Measurements from ENCODE around the gene COL16A1. TPM values are rescaled to one million over a fixed set of nuclear protein-coding genes. Genes with fewer than 3 reads are reported as not detected.

Gene COL16A1
- total RNA-seq, 6 experiments from 2014 or later, result 74.1 to 100 (median 87.6) TPM

GRCh38 chr1:31693231-31693630 is 10.6 kb downstream of the COL16A1 start:
- no peak for TF ChIP-seq CTCF (IDR thresholded peaks at IDR 0.05)
- H3K27me3 Mint-ChIP-seq (ENCODE audit: insufficient read depth), result peaks cover 2% of the 10 kb centered on the region
- no peak overlapping the region for H3K4me3 Mint-ChIP-seq
- H3K4me1 Mint-ChIP-seq (ENCODE audit: low read depth), result peaks cover 51% of the 10 kb centered on the region
- peak overlapping the region; percentile 48; the same call in 1 of the 2 replicates for H3K27ac Mint-ChIP-seq
- no peaks in the 10 kb centered on the region for H3K9me3 Mint-ChIP-seq
- H3K36me3 Mint-ChIP-seq (ENCODE audit: low read depth), result peaks cover 35% of the 10 kb centered on the region
- DNase-seq, result no peak

- H3K4me1 Mint-ChIP-seq (ENCODE audit: low read depth), result peaks cover 54% of the 10 kb centered on the region
- H3K36me3 Mint-ChIP-seq (ENCODE audit: low read depth), result peaks cover 33% of the 10 kb centered on the region
- peak overlapping the region; percentile 48; the same call in 1 of the 2 replicates for H3K27ac Mint-ChIP-seq
Observed at GRCh38 chr1:31691951-31692350, 11.9 kb downstream of the COL16A1 start.

DNA sequence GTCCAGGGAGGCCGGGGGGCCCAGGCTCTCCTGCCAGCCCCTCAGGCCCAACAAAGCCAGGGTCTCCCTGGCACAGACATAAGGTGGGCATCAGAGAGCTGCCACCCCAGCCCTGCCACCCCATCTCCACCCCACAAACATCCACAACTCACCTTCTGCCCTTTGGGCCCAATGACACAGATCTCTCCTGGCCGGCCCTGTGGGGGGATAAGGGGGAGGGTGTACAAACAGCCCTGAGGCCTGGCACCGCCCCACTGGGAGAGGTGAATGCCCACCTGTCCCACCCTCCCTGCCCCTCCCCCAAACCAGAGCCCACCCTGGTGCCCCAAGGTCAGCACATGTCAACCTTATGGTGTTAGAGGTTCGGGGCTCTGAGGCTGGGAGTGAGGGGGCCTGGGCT is 12.4 kb downstream of the COL16A1 start:
- no peak for DNase-seq
- H3K27me3 Mint-ChIP-seq (ENCODE audit: insufficient read depth), result peaks cover 2% of the 10 kb centered on the region
- no peaks in the 10 kb centered on the region for H3K9me3 Mint-ChIP-seq
- peaks cover 38% of the 10 kb centered on the region for H3K36me3 Mint-ChIP-seq (ENCODE audit: low read depth)
- TF ChIP-seq CTCF (IDR thresholded peaks at IDR 0.05), result no peak
- H3K27ac Mint-ChIP-seq, result no peak overlapping the region; the same call in 1 of the 2 replicates
- peaks cover 59% of the 10 kb centered on the region for H3K4me1 Mint-ChIP-seq (ENCODE audit: low read depth)
- H3K4me3 Mint-ChIP-seq, result no peak overlapping the region

More at GRCh38 chr1:31691951-31692350, 11.9 kb downstream of the COL16A1 start:
- DNase-seq, result no peak
- Mint-ChIP-seq H3K27me3 (ENCODE audit: insufficient read depth) (peaks cover 2% of the 10 kb centered on the region), H3K9me3 (no peaks in the 10 kb centered on the region), H3K4me3 (no peak overlapping the region)
- TF ChIP-seq CTCF (IDR thresholded peaks at IDR 0.05), result no peak

DNA sequence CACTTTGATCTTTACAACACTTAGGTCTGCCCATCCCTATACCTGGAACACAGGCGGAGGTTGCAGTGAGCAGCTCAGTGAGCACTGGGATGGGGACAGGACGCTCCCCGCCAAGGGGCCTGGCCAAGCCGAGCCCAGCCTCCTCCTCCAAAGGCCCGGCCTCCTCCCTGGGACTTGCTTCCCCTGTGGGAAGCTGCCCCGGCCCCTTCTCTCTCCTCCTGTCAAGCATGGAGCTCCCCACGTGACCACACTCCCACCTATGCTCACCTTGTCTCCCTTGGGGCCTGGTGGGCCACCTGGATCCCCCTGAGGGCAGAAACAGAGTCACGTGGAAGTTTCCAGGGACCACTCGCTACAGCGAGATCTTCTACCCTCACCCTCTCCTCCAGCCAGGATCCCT is 12.9 kb downstream of the COL16A1 start:
- H3K27ac Mint-ChIP-seq, result peak overlapping the region; percentile 92
- H3K4me3 Mint-ChIP-seq, result no peak overlapping the region

GRCh38 chr1:31689854-31690253 is 14.0 kb downstream of the COL16A1 start:
- Mint-ChIP-seq H3K27ac (peak overlapping the region; percentile 92), H3K4me3 (peak overlapping the region; percentile 73; the same call in 1 of the 2 replicates), H3K27me3 (ENCODE audit: insufficient read depth) (peaks cover 2% of the 10 kb centered on the region), H3K9me3 (no peaks in the 10 kb centered on the region), H3K36me3 (ENCODE audit: low read depth) (peaks cover 50% of the 10 kb centered on the region), H3K4me1 (ENCODE audit: low read depth) (peaks cover 59% of the 10 kb centered on the region)
- DNase-seq, result peak; percentile 96
- 0 out of 2 replicates have a peak, but pooled peaks have one; percentile 13 for TF ChIP-seq CTCF (IDR thresholded peaks at IDR 0.05)

More for the DNA sequence above, 12.9 kb downstream of the COL16A1 start:
- Mint-ChIP-seq H3K4me1 (ENCODE audit: low read depth) (peaks cover 60% of the 10 kb centered on the region), H3K27me3 (ENCODE audit: insufficient read depth) (peaks cover 2% of the 10 kb centered on the region), H3K36me3 (ENCODE audit: low read depth) (peaks cover 42% of the 10 kb centered on the region), H3K9me3 (no peaks in the 10 kb centered on the region)
- no peak for TF ChIP-seq CTCF (IDR thresholded peaks at IDR 0.05)
- DNase-seq, result no peak
